IPS-18a (cell line): ENCODE measurements around the gene PEX16.

Source experiments
- H3K27ac ChIP-seq: one replicate; pipeline ENCODE4 v1.5.1; 2013; ENCODE audit warnings: low read length
- H3K27me3 ChIP-seq: one replicate; pipeline ENCODE4 v1.6.1; 2013; ENCODE audit warnings: mild to moderate bottlenecking, low read length; ENCODE audit not compliant: control insufficient read depth, insufficient read depth
- H3K36me3 ChIP-seq: one replicate; pipeline ENCODE4 v1.6.1; 2013; ENCODE audit warnings: low read depth, low read length; ENCODE audit not compliant: control insufficient read depth
- H3K4me1 ChIP-seq: one replicate; pipeline ENCODE4 v1.6.1; 2013; ENCODE audit warnings: low read depth, low read length; ENCODE audit not compliant: control insufficient read depth
- H3K4me3 ChIP-seq: one replicate; pipeline ENCODE4 v1.5.1; 2013; ENCODE audit warnings: low read length
- H3K9ac ChIP-seq: one replicate; pipeline ENCODE4 v1.6.1; 2013; ENCODE audit warnings: mild to moderate bottlenecking, low read length, moderate library complexity
- H3K9me3 ChIP-seq: one replicate; pipeline ENCODE4 v1.6.1; 2013; ENCODE audit warnings: low read depth, low read length; ENCODE audit not compliant: control insufficient read depth

The PEX16 gene

DNA sequence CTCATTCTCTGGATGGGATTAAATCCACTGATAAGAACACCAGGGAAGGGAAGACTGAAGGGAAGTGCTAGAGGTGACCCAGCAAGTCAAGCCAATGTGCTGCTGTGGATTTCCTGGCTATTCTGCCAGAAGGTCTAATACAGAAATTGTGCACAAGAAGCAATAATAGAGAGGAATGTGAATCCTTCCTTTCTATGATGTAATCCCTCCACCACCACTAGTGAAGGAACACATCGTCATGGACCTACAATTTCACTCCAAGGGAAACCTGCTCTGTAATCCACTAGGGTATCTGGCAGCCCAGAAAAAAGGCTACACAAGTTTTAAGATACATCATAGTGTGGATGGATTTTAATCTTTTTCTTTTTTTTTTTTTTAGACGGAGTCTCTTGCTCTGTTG, 22.2 kb upstream of the PEX16 start:
- Histone ChIP-seq H3K36me3 (peaks cover 13% of the 10 kb centered on the region), H3K9ac (no peak overlapping the region), H3K4me3 (no peak overlapping the region), H3K27ac (no peak overlapping the region), H3K4me1 (no peaks in the 10 kb centered on the region), H3K9me3 (no peaks in the 10 kb centered on the region), H3K27me3 (no peaks in the 10 kb centered on the region)

DNA sequence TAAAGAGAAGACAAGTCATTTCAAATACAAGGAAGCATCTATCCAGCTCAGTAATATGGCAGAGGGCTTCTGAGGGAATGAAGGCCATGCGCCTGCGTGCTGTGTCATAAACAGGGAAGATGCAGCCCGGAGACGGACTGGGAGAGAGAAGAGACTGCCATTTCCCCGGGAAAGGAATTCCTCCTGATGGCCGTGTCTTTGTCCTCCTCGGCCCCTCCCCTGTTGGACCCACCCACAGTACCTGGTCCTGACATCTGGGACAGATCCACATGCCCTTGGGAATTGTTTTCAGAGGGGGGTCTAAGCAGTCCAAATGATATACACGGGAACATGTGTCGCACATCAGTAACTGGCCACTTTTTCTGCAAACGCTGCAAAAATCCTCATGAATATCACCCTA, 20.2 kb upstream of the PEX16 start:
- H3K36me3 ChIP-seq, result peaks cover 27% of the 10 kb centered on the region
- H3K4me3 ChIP-seq, result no peak overlapping the region
- no peak overlapping the region for H3K9ac ChIP-seq
- no peak overlapping the region for H3K27ac ChIP-seq
- no peaks in the 10 kb centered on the region for H3K27me3 ChIP-seq
- no peaks in the 10 kb centered on the region for H3K4me1 ChIP-seq
- H3K9me3 ChIP-seq, result no peaks in the 10 kb centered on the region

DNA sequence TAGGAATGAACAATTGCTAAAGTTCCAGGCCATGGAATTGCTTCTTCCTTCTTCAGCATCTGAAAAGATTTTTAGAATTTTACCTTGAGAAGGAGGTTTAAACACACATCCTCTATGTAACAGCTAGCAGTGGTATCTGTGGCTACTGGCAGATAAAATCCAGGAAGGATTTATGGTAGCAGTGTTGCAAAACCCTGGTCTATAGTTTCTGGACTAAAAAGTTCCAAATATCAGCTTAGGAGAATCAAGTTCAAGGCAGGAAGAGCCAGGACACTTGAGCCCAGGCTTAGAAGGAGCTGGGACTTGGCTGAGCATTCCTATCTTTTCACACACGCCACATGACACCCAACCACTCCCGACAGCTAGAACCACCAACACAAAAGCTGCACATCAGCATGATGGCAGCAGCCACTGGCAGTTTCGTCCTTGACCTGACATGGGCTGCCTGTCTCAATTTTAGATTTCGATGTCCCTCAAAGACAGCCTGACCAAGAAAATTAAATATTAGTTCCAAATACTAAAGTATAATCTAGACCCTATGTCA, 18.9 kb upstream of the PEX16 start:
- no peaks in the 10 kb centered on the region for H3K4me1 ChIP-seq
- no peak overlapping the region for H3K4me3 ChIP-seq
- H3K27me3 ChIP-seq, result no peaks in the 10 kb centered on the region
- no peaks in the 10 kb centered on the region for H3K9me3 ChIP-seq
- H3K27ac ChIP-seq, result no peak overlapping the region
- peaks cover 29% of the 10 kb centered on the region for H3K36me3 ChIP-seq
- H3K9ac ChIP-seq, result no peak overlapping the region

GRCh38 chr11:45935349-45936064, 17.8 kb upstream of the PEX16 start:
- no peak overlapping the region for H3K9ac ChIP-seq
- H3K27me3 ChIP-seq, result no peaks in the 10 kb centered on the region
- H3K9me3 ChIP-seq, result no peaks in the 10 kb centered on the region
- H3K4me3 ChIP-seq, result no peak overlapping the region
- H3K27ac ChIP-seq, result no peak overlapping the region
- H3K4me1 ChIP-seq, result no peaks in the 10 kb centered on the region
- peaks cover 29% of the 10 kb centered on the region for H3K36me3 ChIP-seq

- Histone ChIP-seq H3K9ac (no peak overlapping the region), H3K36me3 (peaks cover 29% of the 10 kb centered on the region), H3K27me3 (no peaks in the 10 kb centered on the region), H3K4me1 (no peaks in the 10 kb centered on the region), H3K9me3 (no peaks in the 10 kb centered on the region), H3K4me3 (no peak overlapping the region), H3K27ac (no peak overlapping the region)
Observed at GRCh38 chr11:45934580-45935318, 17.1 kb upstream of the PEX16 start.

DNA sequence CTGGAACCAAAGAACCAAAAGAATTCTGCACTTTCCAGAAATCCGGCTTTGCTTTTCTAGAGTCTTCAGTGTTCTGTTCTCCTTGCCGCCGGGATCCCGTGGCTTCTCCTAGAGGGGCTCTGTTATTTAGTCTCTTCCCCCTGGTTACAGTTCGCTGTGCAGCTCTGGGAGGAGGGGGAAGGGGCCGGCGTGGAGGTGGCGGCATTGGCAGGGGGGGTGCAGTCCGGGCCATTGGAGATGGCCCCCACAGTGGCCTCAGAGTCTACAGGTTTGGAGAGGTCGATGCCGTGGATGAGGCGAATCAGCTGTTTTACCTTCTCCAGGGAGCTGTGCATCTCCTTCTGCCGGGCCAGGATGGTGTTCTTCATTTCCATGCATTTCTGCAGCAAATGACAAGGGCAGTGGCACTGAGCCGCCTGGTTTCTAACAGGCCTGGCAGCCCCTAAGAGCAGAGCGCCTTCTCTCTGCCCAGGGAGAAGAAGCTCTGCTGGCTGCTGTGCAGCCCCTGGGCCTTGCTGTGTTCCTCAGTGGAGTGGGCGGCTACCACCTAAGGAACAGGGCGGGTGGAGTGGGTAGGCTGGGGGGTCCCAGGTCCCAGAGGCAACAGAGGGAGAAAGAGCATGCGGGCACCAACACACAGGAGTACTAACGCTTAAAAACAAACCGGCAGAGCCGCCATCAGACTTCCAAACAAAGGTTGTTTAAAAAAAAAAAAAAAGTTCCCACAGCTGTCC, 16.3 kb upstream of the PEX16 start:
- H3K9ac ChIP-seq, result no peak overlapping the region
- H3K4me1 ChIP-seq, result no peaks in the 10 kb centered on the region
- no peaks in the 10 kb centered on the region for H3K27me3 ChIP-seq
- no peak overlapping the region for H3K27ac ChIP-seq
- peaks cover 29% of the 10 kb centered on the region for H3K36me3 ChIP-seq
- H3K4me3 ChIP-seq, result no peak overlapping the region
- H3K9me3 ChIP-seq, result no peaks in the 10 kb centered on the region

DNA sequence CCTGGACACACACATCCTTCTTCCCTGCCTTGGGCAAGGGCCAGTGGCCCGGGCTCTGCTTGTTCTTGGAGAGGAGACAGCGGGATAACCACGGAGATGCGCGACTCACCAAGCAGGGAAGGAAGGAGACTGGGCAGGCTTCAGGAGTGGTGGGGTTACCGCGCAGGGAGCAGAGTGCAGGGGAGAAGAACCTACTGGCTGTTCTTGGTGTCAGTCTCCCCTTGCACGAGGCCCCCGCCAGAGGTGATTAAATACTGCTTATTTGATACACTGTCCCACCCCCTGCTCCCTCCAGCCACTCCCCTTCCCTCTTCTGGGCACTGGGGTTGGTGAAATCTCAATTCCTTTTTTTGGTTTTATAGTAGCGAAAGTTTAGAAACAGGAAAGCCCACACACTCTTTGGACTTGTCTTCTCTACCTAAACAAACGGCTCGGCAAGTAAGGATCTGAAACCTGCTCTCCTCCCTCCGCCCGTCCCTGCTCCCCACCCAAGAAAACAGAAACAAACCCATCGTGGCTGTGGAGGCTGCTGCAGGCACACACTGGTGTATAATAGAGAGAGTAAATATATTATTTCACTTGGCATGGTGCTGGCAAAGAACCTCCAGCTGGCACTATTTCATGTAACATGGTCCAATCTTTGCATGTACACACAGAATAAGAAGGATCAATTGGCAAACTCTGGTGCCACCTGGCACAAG, 15.6 kb upstream of the PEX16 start:
- no peak overlapping the region for H3K4me3 ChIP-seq
- no peak overlapping the region for H3K27ac ChIP-seq
- no peaks in the 10 kb centered on the region for H3K27me3 ChIP-seq
- peaks cover 35% of the 10 kb centered on the region for H3K36me3 ChIP-seq
- H3K9me3 ChIP-seq, result no peaks in the 10 kb centered on the region
- H3K4me1 ChIP-seq, result no peaks in the 10 kb centered on the region
- no peak overlapping the region for H3K9ac ChIP-seq

DNA sequence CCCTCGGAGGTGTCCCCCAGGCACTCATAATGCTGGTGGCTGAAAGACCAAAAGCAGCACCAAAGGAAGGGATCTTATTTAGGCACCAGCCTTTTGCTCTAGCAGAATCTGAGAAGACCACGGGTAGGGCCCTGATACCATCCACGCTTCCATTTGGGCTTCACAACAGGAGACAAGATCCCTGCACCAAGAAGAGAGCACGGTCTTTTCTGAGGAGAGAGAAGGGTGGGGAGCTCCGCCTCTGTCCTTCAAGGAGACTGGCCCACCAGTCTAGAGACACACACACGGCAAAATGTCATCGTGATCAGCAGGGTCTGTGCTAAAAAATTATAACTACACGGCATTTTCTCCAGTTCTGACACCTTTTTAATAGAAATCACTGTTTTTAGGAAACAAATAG, 14.5 kb upstream of the PEX16 start:
- H3K4me3 ChIP-seq, result no peak overlapping the region
- no peaks in the 10 kb centered on the region for H3K27me3 ChIP-seq
- no peak overlapping the region for H3K9ac ChIP-seq
- H3K36me3 ChIP-seq, result peaks cover 46% of the 10 kb centered on the region
- H3K27ac ChIP-seq, result no peak overlapping the region
- no peaks in the 10 kb centered on the region for H3K4me1 ChIP-seq
- H3K9me3 ChIP-seq, result no peaks in the 10 kb centered on the region

DNA sequence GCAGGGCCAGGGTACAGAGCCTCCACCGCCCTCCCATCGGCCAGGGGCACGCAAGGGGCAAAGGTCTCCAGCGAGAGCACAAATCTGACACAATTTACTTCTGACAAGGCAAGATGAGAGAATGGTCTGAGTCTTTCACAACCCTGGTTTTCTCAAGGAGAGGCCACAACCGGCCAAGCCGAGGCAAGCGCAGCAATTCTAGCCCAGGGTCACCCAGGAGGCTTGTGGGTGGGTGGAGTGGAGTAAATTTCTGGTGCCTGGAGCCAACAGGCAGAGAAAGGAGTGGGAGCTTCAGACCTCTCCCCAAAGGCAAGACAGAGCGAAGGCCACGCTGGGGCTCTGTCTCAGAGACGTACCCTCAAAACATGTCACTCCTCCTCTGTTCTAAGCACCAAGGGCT, 14.1 kb upstream of the PEX16 start:
- Histone ChIP-seq H3K4me1 (no peaks in the 10 kb centered on the region), H3K36me3 (peaks cover 46% of the 10 kb centered on the region), H3K9ac (no peak overlapping the region)

GRCh38 chr11:45930951-45931570, 13.4 kb upstream of the PEX16 start:
- H3K4me3 ChIP-seq, result no peak overlapping the region
- peaks cover 46% of the 10 kb centered on the region for H3K36me3 ChIP-seq
- no peaks in the 10 kb centered on the region for H3K27me3 ChIP-seq
- no peak overlapping the region for H3K27ac ChIP-seq
- no peaks in the 10 kb centered on the region for H3K4me1 ChIP-seq
- H3K9ac ChIP-seq, result no peak overlapping the region
- no peaks in the 10 kb centered on the region for H3K9me3 ChIP-seq

More for the DNA sequence above, 14.1 kb upstream of the PEX16 start:
- Histone ChIP-seq H3K4me3 (no peak overlapping the region), H3K27ac (no peak overlapping the region), H3K27me3 (no peaks in the 10 kb centered on the region), H3K9me3 (no peaks in the 10 kb centered on the region)
